B cell (primary cell): ENCODE measurements around the gene SLC25A51. TPM values are rescaled to one million over a fixed set of nuclear protein-coding genes. Genes with fewer than 3 reads are reported as not detected.

Experiments
- ATAC-seq: fragments of 200-7000 bp; cut with Tn5 transposase; one replicate; pipeline ENCODE4 v1.10.0; 2021; ENCODE audit warnings: low read depth, mild to moderate bottlenecking, moderate number of reproducible peaks, moderate library complexity
- CTCF ChIA-PET: fragments of 350-600 bp; sonication (Branson Sonifier 250); formaldehyde crosslinking; loops from one replicate; lab custom pipeline; 2021; ENCODE audit warnings: antibody characterized with exemption, inconsistent platforms; lab: Charles Lee
- POLR2A ChIA-PET: fragments of 350-600 bp; sonication (Branson Sonifier 250); formaldehyde crosslinking; loops from one replicate; lab custom pipeline; 2021; ENCODE audit warnings: antibody characterized with exemption; lab: Charles Lee
- DNase-seq: peaks from one replicate; pipeline ENCODE4 v3.0.0; 2013
- H2AFZ ChIP-seq: 2 replicates; pipeline ENCODE4 v1.6.1; 2012; ENCODE audit warnings: mild to moderate bottlenecking, low read depth, low read length; ENCODE audit not compliant: insufficient read depth, poor library complexity, severe bottlenecking
- H3K27ac ChIP-seq, 2 donors: 1 replicate in 1 of 2; 2 replicates in 1 of 2; pipeline ENCODE4 v1.5.1; 2012 to 2013; ENCODE audit warnings: low read length in 2 of 2, mild to moderate bottlenecking in 2 of 2, moderate library complexity in 1 of 2
- H3K27me3 ChIP-seq, 4 experiments: fragments of 200-600 bp in 1 of 4; sonication (generic) in 1 of 4; replicated peaks in 1 of 4; 1 replicate in 2 of 4; 2 replicates in 2 of 4; pipeline versions ENCODE4 v1.6.1 to v1.7.0; 2013 to 2016; ENCODE audit warnings: low read length in 3 of 4, mild to moderate bottlenecking in 2 of 4, mixed read lengths in 1 of 4, moderate library complexity in 1 of 4; ENCODE audit not compliant: insufficient read depth in 4 of 4, control insufficient read depth in 3 of 4; ENCODE audit errors: control extremely low read depth in 1 of 4
- H3K36me3 ChIP-seq, 2 experiments: replicated peaks in 1 of 2; 1 replicate in 1 of 2; 2 replicates in 1 of 2; pipeline versions ENCODE4 v1.6.1 to v1.7.1; 2013; ENCODE audit warnings: low read length in 1 of 2; ENCODE audit not compliant: insufficient read depth in 2 of 2, control insufficient read depth in 1 of 2; ENCODE audit errors: control extremely low read depth in 1 of 2, extremely low read depth in 1 of 2
- H3K4me1 ChIP-seq, 2 donors: fragments of 200-600 bp in 1 of 2; sonication (generic) in 1 of 2; 1 replicate in 1 of 2; 2 replicates in 1 of 2; pipeline versions ENCODE4 v1.5.1 to v1.6.1; 2013 to 2017; ENCODE audit warnings: low read length in 2 of 2; ENCODE audit not compliant: control insufficient read depth in 2 of 2, insufficient read depth in 2 of 2
- H3K4me2 ChIP-seq: replicated peaks from 2 replicates; pipeline ENCODE3; 2012; ENCODE audit warnings: mild to moderate bottlenecking, low read depth, low read length; ENCODE audit not compliant: poor library complexity, severe bottlenecking
- H3K4me3 ChIP-seq, 5 experiments: fragments of 200-600 bp in 1 of 5; sonication (generic) in 1 of 5; 1 replicate in 3 of 5; 2 replicates in 2 of 5; pipeline versions ENCODE4 v1.5.1 to v1.7.0; 2011 to 2016; ENCODE audit warnings: low read length in 4 of 5, mild to moderate bottlenecking in 4 of 5, low read depth in 2 of 5, control low read depth in 1 of 5, moderate library complexity in 1 of 5; ENCODE audit not compliant: insufficient read depth in 1 of 5; ENCODE audit errors: control extremely low read depth in 1 of 5, extremely low read depth in 1 of 5
- H3K79me2 ChIP-seq: fragments of 200-600 bp; sonication (generic); one replicate; pipeline ENCODE4 v1.6.0; 2016; ENCODE audit warnings: low read length; ENCODE audit not compliant: control insufficient read depth, insufficient read depth
- H3K9ac ChIP-seq: fragments of 200-600 bp; sonication (generic); 2 replicates; pipeline ENCODE4 v1.6.1; 2017; ENCODE audit warnings: mild to moderate bottlenecking, low read length, moderate library complexity
- H3K9me3 ChIP-seq, 3 donors: one replicate each; pipeline versions ENCODE4 v1.6.1 to v1.7.1; 2013; ENCODE audit warnings: low read length in 2 of 3; ENCODE audit not compliant: control insufficient read depth in 2 of 3, insufficient read depth in 1 of 3; ENCODE audit errors: control extremely low read depth in 1 of 3
- H4K20me1 ChIP-seq: 2 replicates; pipeline ENCODE4 v1.6.0; 2012; ENCODE audit warnings: mild to moderate bottlenecking, low read length; ENCODE audit not compliant: insufficient read depth, control insufficient read depth, poor library complexity, severe bottlenecking
- H3K27ac Mint-ChIP-seq: one replicate; pipeline ENCODE4 v1.8.0; 2021; ENCODE audit warnings: mixed read lengths
- H3K27me3 Mint-ChIP-seq: one replicate; pipeline ENCODE4 v1.8.0; 2021; ENCODE audit warnings: mixed read lengths
- H3K4me1 Mint-ChIP-seq: one replicate; pipeline ENCODE4 v1.8.0; 2021; ENCODE audit warnings: mixed read lengths
- H3K4me3 Mint-ChIP-seq: one replicate; pipeline ENCODE4 v1.8.0; 2021; ENCODE audit warnings: mixed read lengths
- H3K9me3 Mint-ChIP-seq: one replicate; pipeline ENCODE4 v1.8.0; 2022; ENCODE audit warnings: mixed read lengths; ENCODE audit not compliant: insufficient read depth
- CTCF ChIP-seq: fragments of 200-600 bp; IDR thresholded peaks from one replicate; pipeline ENCODE4 v1.8.0; 2022; ENCODE audit warnings: antibody characterized with exemption, mild to moderate bottlenecking
- EZH2 ChIP-seq: IDR thresholded peaks from 2 replicates; pipeline ENCODE4 v1.6.1; 2012; ENCODE audit warnings: borderline replicate concordance, low read depth, mild to moderate bottlenecking, moderate library complexity, low read length; ENCODE audit not compliant: insufficient read depth, poor library complexity, severe bottlenecking
- WGBS: methylation state at CpG from one replicate; pipeline ENCODE4 v1.1.5; 2013; ENCODE audit warnings: missing lambda C conversion rate; ENCODE audit not compliant: insufficient coverage; 5-methylcytosine and 5-hydroxymethylcytosine counted together
- intact Hi-C: fragments of 100-400 bp; cut with micrococcal nuclease; formaldehyde crosslinking; loops from one replicate; pipeline ENCODE4 v1.10.0; 2022
- polyA plus RNA-seq: library from polyadenylated mRNA; depleted of rRNA; stranded (reverse); fragments of >200 nt; gene quantifications from 2 replicates; pipeline ENCODE4 v1.2.3, GENCODE V29; 2012
- total RNA-seq, 2 donors: library from RNA; stranded (reverse); fragments of 120-200 nt in 1 of 2; gene quantifications; 1 replicate in 1 of 2; 2 replicates in 1 of 2; pipeline versions ENCODE4 v1.2.3 to v1.2.4, GENCODE V29; 2013 to 2022

SLC25A51 gene
- total and polyA plus RNA-seq, 2 donors (not counting 1 experiment from before 2014, with no cell fraction given) = 12.9 to 27.8 TPM

GRCh38 chr9:37913480-37914153 is 9.7 kb upstream of the SLC25A51 start:
- no peaks in the 10 kb centered on the region for H3K27me3 ChIP-seq
- TF ChIP-seq CTCF (peak; percentile 96), EZH2 (no peak)
- ChIA-PET POLR2A (interaction anchor here (0.8 kb wide), 1 partner anchor 174 kb away, joined by 3 read pairs; no protein-coding TSS in a partner anchor), CTCF (interaction anchor here (0.6 to 6.5 kb wide), 25 partner anchors 9 to 524 kb away, joined by 3 to 41 read pairs (median 5); no protein-coding TSS in a partner anchor)
- H3K4me3 ChIP-seq = no peak overlapping the region
- Mint-ChIP-seq H3K9me3 (no peaks in the 10 kb centered on the region), H3K4me1 (no peaks in the 10 kb centered on the region), H3K27me3 (no peaks in the 10 kb centered on the region), H3K27ac (no peak overlapping the region), H3K4me3 (no peak overlapping the region)
- H3K36me3 ChIP-seq = no peaks in the 10 kb centered on the region
- no peak overlapping the region for H3K27ac ChIP-seq
- DNase-seq (peak; percentile 84), ATAC-seq (peak; percentile 97)
- WGBS = 56% methylated on average over 4 of the region's 11 CpGs
- H2AFZ ChIP-seq = peak overlapping the region; percentile 40
- H3K79me2 ChIP-seq = no peaks in the 10 kb centered on the region
- no peak overlapping the region for H3K4me2 ChIP-seq
- no peaks in the 10 kb centered on the region for H4K20me1 ChIP-seq
- H3K4me1 ChIP-seq = no peaks in the 10 kb centered on the region
- H3K9me3 ChIP-seq = no peaks in the 10 kb centered on the region
- H3K9ac ChIP-seq = no peak overlapping the region
- intact Hi-C loops = loop anchor here (1.0 kb wide), 4 partner anchors 166 to 520 kb away; no protein-coding TSS in a partner anchor

GRCh38 chr9:37911271-37911681 is 7.3 kb upstream of the SLC25A51 start:
- POLR2A ChIA-PET = no interaction called here
- intact Hi-C loops = no loop called here
- CTCF ChIA-PET = interaction anchor here (0.6 to 6.5 kb wide), 8 partner anchors 9 to 523 kb away, joined by 3 to 41 read pairs (median 5); no protein-coding TSS in a partner anchor
- Mint-ChIP-seq H3K4me3 (no peak overlapping the region), H3K9me3 (no peaks in the 10 kb centered on the region), H3K27me3 (no peaks in the 10 kb centered on the region), H3K4me1 (no peaks in the 10 kb centered on the region), H3K27ac (no peak overlapping the region)
- H3K4me3 ChIP-seq = no peak overlapping the region
- H3K9me3 ChIP-seq = no peaks in the 10 kb centered on the region
- ATAC-seq (no peak), DNase-seq (no peak)
- H3K79me2 ChIP-seq = no peaks in the 10 kb centered on the region
- H3K4me2 ChIP-seq = no peak overlapping the region
- H3K27ac ChIP-seq = no peak overlapping the region
- no peak overlapping the region for H3K9ac ChIP-seq
- 87% methylated on average over 6 of the region's 6 CpGs for WGBS
- H4K20me1 ChIP-seq = no peaks in the 10 kb centered on the region
- H2AFZ ChIP-seq = no peak overlapping the region
- H3K36me3 ChIP-seq = no peaks in the 10 kb centered on the region
- no peaks in the 10 kb centered on the region for H3K27me3 ChIP-seq
- H3K4me1 ChIP-seq = no peaks in the 10 kb centered on the region
- TF ChIP-seq CTCF (no peak), EZH2 (no peak)
